Gastrocnemius medialis (tissue), 4 donors: ENCODE data around the gene SVEP1.

Experiments used
- POLR2A ChIP-seq, 2 donors: fragments of 450-650 bp; IDR thresholded peaks; one replicate each; pipeline ENCODE4 v1.6.1; 2017; ENCODE audit warnings: antibody characterized with exemption in 2 of 2, mild to moderate bottlenecking in 2 of 2, moderate library complexity in 2 of 2
- TF ChIP-seq, protein P1 (sequence below), 5 experiments: fragments of 450-650 bp in 3 of 5; fragments of 200-600 bp in 2 of 5; sonication (generic) in 2 of 5; IDR thresholded peaks in 4 of 5; conservative IDR thresholded peaks in 1 of 5; 1 replicate in 4 of 5; 2 replicates in 1 of 5; pipeline ENCODE4 v1.5.1; 2016 to 2019; ENCODE audit warnings: antibody characterized with exemption in 5 of 5, mild to moderate bottlenecking in 3 of 5, moderate library complexity in 3 of 5

- TF ChIP-seq, protein P1, sequence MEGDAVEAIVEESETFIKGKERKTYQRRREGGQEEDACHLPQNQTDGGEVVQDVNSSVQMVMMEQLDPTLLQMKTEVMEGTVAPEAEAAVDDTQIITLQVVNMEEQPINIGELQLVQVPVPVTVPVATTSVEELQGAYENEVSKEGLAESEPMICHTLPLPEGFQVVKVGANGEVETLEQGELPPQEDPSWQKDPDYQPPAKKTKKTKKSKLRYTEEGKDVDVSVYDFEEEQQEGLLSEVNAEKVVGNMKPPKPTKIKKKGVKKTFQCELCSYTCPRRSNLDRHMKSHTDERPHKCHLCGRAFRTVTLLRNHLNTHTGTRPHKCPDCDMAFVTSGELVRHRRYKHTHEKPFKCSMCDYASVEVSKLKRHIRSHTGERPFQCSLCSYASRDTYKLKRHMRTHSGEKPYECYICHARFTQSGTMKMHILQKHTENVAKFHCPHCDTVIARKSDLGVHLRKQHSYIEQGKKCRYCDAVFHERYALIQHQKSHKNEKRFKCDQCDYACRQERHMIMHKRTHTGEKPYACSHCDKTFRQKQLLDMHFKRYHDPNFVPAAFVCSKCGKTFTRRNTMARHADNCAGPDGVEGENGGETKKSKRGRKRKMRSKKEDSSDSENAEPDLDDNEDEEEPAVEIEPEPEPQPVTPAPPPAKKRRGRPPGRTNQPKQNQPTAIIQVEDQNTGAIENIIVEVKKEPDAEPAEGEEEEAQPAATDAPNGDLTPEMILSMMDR (IDR thresholded peaks at IDR 0.05 in 4 of 5, conservative IDR thresholded peaks at IDR 0.05 in 1 of 5) = no peak
- no peak for TF ChIP-seq POLR2A (IDR thresholded peaks at IDR 0.05)
These were observed 36.0 kb upstream of the SVEP1 start for GRCh38 chr9:110615498-110615897.
